ENCODE results near the gene SPINK8.
"Not testable (repeated sequence)": the region's sequence is repeated elsewhere in the genome, so short reads cannot be mapped to it uniquely, and the experiment has no call there.

Gene SPINK8

DNA sequence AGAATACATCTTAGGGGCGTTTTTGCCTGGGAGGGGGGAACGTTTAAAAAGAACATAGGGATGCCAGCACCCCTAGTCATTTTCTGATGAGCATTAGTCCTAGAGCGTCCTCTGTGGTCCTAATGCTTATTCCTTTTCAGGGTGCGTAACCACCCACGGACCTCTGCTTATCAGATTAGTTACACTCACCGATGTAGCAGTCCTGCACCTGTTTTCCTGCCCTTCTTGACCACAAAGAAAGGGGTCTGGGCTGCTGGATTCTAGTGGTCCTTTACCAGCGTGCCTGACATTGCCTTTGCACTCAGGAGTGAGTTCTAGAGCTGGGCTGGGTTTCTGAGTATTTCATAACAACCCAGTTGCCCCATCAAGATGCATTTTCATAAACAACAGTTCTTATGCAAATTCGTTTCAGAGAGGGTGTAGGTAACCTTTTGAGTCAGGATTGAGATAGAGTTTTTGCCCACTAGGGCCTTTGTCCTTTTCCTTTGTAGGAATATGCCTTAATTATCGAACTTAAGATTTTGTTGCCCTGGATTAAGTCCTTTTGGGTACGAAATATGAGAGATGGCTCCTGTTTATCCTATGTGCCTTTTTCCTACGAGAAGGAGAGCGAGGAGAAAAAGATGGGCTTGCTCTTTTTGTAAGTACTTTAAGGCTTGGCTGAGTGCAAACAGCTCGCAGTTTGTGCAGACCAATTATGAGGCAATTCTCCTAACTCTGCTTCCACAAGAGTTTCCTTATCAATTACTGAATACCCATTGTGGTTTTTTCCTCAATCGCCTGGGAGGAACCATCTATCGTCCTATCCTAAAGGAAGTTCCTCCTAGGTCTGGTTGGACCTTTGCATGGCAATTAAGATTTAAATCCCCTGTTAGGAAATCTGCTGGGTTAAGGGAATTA lies at the start of gene SPINK8:
Gene SPINK8, minus strand, starts transcription at position 316 of the 900 bp plus-strand sequence. CDS start 5,320 bp downstream, outside the sequence.
- not testable (repeated sequence) for DNase-seq

DNA sequence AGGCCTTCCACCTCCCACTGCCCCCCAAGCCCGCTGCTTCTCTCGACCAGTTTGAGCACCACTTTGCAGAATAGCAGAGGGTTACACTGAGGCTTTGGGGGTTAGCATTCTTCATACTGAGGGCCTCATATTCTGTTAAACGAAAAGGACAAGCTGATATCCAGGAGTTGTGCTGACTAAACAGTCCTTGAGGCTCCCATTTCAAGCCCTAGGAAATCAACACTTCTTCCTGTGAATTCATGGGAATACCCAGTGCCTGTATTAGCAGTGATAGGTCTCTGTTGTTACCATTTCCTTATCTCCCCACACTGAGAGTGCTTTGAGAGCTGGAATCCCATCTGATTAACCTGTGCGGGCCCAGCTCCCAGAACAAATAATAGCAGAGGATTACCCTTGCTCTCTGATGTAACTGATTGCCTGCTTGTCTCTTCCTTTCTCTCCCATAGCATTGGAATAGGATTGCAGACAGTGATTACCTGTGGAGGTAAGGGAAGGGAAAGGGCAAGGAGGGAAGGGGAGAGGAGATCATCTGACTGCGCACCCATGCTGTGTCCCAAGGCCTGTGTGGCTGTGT lies 39.5 kb upstream of the SPINK8 start:
- DNase-seq = no peak

DNA sequence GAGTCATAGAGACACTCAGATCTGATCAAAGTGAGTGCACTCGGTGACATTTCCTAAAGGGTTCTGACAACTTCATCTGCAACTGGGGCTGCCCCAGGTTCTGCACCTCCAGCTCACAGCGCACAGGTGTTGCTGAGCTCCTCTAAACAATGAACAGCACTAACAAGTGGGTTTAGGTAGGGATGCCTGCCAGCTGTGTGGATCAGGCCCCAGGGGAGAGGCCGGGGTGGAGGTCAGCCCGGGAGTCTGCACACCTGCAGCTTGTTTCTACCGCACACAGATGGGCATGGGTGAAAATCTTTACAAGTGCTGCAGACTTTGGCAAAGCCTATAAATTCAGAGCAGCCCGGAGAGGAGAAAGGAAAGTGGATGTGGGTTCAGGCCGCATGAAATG lies 38.9 kb upstream of the SPINK8 start:
- DNase-seq = no peak

DNA sequence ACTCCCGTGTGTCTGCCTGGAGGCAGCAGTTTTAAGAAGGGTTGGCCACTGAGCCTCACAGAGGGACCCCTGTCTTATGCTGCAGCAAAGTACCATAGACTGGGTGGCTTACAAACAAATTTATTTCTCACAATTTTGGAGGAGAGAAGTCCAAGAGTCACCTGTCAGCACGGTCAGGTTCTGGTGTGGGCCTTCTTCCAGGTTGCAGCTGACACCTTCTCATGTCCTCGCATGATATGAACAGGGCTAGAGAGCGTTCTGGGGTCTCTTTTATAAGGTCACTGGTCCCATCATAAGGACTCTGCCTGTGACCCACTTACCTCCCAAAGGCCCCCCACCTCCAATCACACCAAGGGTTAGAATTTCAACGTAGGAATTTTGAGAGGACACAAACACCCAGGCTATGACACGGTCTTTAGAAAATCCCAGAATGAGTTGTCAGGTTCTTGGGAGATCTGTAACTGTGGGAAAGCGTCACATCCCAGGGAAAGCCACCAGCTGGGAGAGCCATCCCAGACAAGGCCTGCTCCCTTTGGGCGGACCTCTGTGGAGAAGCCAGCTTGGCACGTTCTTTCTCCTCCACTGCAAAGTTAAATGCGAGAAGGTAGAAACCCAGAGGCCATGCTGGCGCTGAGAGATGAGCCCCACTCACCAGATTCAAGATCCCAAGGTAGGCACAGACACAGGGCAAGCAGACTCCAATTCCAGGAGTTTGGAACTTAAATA lies 38.4 kb upstream of the SPINK8 start, which contains the start of gene FBXW12:
Gene FBXW12, plus strand, starts transcription at position 569 of the 726 bp plus-strand sequence. CDS start 549 bp downstream, outside the sequence.
- DNase-seq = no peak

DNA sequence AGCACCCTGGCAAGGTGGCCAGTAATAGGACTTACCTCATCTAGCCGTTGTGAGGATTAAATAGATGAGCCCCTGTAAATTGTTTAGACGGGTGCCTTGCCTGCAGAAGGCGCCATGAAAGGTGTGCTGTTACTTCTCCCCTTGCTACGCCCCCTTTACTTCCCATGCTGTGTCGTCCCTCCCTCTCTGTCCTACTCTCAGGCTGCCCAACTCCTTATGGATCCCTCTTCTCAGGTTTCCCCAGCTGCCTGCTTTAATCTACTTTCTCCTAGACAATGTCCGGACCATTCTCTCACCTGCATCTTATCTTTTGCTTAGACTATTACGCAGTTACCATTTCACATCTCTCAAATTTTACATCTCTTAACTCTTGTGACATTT lies 36.9 kb upstream of the SPINK8 start:
- DNase-seq = no peak

DNA sequence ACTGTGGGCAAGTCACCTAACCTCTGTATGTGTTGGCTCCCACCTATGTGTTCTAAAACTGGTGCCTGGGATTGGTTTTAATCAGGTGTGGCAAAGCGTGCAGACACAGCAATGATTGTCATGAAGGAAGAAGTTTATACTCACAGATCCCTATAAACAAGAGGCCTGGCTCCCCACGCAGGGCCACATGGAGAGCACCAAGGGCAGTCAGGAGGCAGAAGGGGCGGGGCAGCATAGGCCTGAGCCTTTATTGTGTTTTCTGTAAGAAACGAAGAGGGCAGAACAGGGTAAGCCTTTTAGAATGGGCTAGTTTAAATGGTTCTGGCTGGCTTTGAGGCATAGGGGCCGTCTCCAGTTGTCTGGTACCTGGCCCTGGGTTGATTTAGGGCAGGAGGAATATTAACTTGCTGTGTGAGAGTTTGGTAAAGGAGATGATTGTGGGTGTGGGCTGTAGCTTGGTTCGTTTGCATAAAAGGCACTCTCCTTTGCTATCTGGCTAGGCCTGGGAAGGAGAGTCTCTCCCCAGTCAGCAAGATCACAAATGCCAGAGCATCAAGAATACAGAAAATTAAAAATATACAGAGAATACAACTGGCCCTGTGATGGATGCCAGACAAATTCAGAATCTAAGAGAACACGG lies 36.4 kb upstream of the SPINK8 start:
- DNase-seq = no peak

DNA sequence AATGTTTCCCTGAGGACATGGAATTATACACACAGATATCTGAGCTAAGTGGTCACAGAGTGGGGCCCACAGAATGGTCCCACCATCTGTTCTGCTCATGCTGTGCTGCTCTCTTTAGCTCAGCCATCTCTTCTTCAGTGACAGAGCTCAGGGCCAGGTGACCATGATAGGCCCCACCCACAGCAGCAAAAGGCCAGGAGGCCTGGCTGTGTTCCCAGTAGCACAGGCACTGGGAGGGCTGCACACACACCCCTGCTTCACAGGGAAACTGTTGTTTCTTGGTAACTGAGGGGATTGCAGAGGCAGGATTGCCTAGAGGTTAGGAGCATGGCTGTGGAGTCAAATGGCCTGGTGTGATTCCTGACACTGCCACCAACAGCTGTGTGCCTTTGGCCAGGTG lies 33.7 kb upstream of the SPINK8 start:
- DNase-seq = no peak

DNA sequence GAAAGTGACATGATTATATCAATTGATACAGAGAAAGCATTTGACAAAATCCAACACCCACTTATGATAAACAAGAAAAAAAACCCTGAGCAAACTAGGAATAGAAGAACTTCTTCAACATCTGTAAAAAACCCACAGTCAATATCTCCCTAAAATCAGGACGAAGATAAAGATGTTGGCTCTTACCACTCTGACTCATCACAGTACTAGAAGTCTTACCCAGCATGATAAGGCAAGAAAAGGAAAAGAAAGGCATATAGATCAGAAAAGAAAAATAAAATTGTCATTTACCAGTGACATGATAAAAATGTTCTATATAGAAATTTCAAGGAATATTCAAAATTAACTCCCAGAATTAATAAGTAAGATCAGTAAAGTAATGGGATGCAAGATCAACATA lies 31.4 kb upstream of the SPINK8 start:
- DNase-seq = no peak

DNA sequence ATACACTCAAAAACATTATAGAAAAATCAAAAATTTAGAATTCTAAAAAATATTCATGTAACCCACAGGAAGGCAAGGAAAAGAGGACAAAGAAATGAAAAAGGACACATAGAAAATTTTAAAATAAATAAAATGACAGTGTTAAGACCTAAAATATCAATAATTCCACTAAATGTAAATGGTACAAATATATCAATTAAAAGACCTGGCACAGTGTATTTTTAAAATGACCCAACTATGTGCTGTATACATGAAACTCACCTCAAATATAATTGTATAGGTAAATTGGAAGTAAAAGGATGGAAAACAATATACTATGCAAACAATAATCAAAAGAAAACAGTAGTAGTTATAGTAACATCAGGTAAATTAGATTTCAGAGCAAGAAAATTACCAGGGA lies 28.5 kb upstream of the SPINK8 start:
- no peak for DNase-seq

DNA sequence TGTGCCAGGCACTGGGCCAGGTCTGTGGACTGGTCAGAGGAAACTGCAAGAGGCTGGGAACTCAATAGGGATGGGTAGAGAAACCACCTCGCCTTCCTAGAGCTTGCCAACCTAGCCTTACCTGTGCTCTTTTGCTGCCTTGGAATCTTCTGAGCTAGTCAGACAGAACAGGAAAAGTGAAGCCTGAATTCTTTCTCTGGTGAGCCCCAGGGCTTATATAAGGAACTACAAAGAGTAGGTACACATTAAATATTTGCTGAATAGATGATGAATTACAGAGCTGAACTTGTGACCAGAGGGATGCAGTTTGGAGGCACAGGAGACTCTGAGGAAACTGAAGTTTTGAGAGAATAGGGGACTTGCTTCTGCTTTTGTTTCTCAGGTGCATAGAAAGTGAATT lies 23.0 kb upstream of the SPINK8 start:
- no peak for DNase-seq

DNA sequence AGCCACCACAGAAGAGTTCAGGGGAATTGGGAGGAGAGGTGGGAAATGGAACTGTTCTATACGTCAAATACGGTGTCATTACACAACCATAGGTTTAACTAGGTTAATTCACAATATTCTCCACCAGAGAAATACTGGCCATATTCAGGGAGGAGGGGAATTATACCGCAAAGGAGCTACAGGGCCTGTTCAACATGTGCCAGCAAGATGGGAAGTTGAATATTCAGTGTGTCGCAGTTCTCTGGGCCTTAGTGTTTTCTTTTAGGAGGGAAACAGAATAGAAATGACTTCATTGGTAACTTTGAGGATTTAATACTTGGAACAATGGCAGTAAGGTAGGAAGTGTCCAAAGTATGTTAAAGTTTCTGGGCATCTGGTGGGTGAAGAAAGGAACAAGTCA lies 20.5 kb upstream of the SPINK8 start:
- DNase-seq = no peak

DNA sequence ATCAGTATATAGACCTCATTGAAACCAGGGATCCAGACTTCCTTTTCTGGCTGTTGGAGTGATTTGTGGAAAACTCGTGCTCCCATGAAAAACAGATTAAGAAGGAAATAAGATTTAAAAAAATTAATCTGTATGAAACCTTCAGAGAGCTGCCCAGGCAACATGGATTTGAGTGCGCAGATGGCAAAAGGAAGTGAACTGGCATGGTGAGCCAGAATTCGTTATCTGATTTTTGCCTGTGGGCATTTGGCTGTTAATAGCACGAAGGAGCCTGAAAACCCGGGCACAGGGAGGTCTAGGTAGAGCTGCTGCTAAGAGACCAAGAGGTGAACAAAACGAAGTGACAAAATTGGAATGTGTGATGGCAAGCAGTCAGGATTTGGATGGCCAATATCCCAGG lies 19.1 kb upstream of the SPINK8 start:
- no peak for DNase-seq

DNA sequence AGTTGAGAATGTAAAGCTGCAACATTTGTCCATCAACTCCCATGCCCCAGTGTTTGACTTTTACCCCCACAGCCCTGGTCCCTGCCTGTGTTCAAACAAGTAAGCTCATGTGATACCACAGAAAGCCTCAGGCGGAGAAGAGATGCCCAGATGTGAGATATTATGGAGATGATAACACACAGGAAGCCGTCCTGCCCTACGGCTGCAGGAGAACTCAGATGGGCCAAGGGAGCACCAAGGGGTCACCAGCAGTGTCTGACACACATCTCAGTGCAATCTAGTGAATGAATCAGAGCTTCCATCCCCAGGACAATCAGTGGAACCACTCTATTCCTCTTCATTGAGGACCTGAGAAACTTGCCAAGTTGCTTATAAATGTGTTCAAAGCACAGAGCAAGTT lies 14.0 kb upstream of the SPINK8 start:
- DNase-seq = no peak

DNA sequence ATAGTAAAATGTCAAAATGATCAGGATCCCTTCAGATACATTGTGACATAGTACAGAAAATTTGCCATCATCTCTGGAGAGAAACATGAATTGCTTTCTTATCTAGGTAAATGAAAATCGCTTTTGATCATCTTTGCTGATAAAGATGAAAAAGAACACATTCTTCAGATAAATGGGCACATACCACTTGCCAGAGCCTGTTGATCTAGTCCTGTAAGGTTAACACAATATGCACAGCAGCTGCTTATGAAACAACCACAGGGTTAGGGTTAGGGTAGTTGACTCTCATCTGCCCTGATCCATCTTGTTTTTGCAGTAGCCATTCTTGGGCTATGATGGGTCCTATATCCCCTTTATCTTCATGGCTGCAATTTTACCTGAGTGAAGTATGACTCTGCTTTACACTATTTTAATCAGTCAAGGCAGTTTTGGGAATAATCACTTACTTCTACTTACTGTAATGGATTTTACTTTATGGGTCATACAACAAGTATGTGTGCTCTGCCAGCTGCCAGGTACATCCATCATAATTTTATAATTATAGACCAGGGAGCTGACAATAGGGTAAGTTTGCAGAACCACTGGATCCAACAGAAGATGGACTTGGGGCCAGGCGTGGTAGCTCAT lies 12.6 kb upstream of the SPINK8 start:
- no peak for DNase-seq

DNA sequence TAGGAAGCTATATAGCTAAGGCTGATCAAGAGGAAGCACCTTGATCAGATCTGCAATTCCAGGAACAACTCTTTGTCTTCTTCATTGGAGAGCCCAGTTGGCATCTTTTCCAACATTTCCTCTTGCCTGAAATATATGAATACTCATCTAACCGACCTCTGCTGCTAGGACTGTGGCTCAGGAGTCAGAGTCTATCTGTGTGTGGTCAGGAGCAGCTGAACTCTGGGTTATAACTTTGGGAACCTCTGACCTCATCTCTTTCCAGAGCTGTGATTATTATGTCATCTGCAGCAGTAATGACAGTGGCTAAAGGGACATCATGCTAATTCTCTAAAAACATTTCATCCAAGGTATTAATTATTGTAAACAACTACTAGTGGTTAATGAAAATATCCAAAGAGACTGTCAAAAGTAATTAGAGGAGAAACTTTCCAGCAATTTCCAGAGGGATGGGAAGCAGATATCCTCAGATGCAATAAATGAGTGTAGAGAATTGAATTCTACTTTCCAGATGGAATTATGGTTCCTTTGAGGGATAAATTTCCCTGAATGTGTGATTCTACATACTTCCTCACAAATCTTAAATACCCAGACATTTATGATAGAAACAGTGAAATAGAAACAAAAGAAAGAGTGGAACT lies 11.5 kb upstream of the SPINK8 start:
- DNase-seq = no peak

DNA sequence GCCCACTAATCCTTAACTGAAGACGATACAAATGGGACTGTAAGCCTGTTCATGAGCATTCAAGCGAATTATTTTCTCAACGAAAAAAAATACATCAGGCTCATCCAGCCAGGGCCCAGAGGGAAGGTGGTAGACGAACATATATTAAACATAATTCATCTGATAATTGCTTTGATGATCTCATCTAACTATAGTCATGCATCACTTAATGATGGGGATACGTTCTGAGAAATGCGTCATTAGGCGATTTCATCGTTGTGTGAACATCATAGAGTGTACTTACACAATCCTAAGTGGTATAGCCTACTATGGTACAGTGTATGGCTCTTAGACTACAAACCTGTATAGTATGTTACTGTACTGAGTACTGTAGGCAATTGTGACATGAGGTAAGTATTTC lies 10.0 kb upstream of the SPINK8 start:
- DNase-seq = no peak

DNA sequence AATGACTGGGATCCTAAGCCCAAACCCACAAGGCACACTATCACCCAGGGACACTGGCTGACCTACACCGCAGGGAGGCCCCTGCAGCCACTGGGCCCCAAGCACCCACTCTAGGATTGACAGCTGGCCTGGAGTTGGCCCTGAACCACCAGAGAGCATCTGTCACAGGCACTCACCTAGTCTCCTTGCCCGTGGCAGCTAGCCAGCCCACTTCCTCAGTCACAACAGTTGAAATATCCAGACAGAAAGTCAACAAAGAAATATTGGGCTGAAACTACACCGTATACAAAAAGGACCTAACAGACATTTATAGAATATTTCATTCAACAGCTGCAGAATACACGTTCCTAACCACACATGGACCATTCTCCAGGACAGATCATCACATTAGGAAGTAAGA lies 5.2 kb upstream of the SPINK8 start:
- no peak for DNase-seq

DNA sequence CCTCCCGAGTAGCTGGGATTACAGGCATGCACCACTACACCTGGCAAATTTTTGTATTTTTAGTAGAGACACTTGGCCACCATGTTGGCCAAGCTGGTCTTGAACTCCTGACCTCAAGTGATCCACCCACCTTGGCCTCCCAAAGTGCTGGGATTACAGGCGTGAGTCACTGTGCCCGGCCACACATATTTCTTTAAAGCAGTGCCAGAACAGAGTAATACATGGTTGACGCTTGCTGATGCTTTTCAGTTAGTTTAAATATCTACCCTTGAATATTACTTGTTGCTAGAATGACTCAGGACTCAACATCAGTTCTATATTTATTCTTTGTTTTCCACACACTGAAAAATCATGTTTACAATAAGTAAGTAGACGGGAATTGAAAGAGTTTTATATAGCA lies 4.1 kb upstream of the SPINK8 start:
- not testable (repeated sequence) for DNase-seq

DNA sequence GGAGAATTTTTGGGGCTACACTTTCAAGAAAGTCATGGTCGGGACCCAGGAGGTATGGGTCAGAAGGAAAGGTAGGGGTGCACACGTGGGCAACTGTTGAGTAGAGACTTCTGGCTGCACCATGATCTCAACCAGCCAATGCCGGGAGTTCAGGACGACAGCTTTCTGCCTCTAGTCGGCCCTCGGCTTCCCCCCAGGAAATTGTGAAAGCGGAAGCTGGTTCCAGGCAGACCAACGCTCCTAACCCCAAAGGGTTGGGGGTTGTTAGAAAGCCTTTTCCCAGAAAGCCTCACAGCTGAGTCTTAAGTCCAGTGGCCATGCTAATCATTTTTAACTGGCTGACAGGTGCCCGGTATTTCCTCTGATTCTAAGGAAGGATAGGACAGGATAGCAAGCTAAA lies 1.8 kb upstream of the SPINK8 start:
- DNase-seq = not testable (repeated sequence)

DNA sequence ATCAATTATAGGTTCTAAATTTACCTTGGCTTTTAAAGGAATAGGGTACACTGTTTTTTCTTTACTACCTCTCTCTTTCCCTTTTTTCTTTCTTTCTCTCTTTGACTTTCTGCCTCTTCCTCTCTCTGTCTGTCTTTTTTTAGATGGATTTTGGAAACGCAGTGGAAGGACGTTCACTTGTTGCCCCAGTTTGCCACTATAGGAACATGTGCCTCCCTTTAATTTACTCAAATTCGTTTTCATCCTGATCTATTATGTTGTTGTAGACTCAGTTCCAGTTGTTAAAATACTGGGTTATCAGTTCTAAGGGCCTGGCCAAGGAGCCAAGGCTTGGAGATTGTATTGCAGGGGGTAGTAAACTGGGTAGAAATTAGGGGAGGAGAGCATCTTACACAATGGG lies 1.1 kb upstream of the SPINK8 start:
- DNase-seq = no peak

DNA sequence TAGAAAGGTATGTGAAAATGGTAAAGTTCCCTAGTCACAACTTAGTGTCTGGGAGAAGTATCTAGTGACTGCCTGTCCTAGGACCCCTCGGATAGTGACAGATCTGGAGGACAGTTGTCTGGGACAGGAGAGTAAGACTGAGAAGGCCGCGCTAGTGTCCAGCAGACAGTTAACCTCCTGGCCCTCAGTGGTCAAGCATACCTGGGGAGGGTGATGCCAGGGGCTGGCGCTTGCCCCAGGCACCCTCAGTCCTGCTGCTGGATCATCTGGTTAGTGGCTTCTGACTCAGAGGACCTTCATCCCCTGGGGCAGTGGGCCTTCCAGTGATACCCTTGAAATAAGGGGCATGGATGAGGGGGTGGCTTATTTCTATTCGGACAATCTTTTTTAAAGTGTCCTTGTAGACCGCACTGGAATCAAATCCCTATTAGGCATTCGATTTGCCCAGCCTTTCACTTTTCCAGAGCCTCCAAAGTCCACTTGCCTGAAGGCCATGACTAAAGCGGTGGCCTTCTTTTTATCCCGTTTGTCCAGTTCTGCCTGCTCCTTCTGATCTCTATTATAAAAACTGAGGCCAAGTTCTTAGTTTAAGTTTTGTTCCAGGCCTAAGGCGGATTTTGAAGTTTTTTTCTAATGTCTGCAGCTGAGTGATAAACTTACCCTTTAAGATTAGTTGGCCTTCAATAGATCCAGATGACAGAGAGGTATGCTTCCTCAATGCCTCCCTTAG lies 1.6 kb downstream of the SPINK8 start:
- DNase-seq = not testable (repeated sequence)

DNA sequence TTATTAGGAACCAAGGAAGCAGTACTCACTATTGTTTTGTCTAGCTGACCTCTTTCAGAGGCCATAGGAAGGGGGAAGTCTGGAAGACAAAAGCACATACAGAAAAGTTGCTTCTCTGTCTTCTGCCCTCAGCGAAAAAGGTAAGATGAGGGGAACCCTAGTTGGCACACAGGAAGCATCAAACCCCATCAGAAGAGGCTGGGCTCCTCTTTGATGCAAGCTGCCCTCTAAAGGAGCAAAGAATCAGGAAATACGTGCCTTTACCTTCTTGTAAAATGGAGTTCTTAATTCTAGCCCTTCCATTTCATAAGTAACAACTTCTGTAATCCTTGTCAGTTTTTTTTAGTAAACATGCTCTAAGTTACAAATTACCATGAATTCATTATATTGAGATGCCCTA lies 12.5 kb downstream of the SPINK8 start:
- no peak for DNase-seq
